T47D (cell line): ENCODE measurements around the gene PGA3.
"Not testable (repeated sequence)": the region's sequence is repeated elsewhere in the genome, so short reads cannot be mapped to it uniquely, and the experiment has no call there.

Experiments
- DNase-seq, 2 experiments: peaks; one replicate each; pipeline versions ENCODE4 v3.0.0 to v3.0.0-alpha.2; 2011 to 2012; ENCODE audit warnings: low read depth in 1 of 2, low spot score in 1 of 2
- in situ Hi-C: cut with HindIII; loops from 2 replicates; pipeline ENCODE4 v1.10.0; 2016; ENCODE audit warnings: low sequenced_read_pairs, low pct_unique_long_range_greater_than_20kb

PGA3 gene

GRCh38 chr11:61211327-61211952, 8.1 kb downstream of the PGA3 start:
- in situ Hi-C loops: not testable (repeated sequence)

DNA sequence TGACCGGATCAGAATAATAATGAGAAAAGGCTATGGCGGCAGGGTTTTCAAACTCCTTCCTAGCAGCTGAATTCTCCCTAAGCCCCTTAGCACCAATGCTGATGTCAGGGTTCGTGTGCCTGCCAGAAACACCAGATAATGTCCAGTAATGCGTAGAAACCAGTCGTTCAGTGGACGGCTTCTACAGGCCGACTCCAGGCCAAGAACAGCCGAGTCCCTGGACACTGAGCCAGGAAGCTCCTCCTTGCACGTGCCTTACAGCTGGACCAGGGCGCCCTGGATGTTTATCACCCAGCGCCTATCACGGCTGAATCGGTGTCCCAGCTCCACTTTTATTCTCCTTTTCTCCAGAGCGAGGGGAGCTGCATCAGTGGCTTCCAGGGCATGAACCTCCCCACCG, 8.9 kb downstream of the PGA3 start:
- in situ Hi-C loops, DNase-seq: not testable (repeated sequence)

More at GRCh38 chr11:61211327-61211952, 8.1 kb downstream of the PGA3 start:
- not testable (repeated sequence) for DNase-seq

DNA sequence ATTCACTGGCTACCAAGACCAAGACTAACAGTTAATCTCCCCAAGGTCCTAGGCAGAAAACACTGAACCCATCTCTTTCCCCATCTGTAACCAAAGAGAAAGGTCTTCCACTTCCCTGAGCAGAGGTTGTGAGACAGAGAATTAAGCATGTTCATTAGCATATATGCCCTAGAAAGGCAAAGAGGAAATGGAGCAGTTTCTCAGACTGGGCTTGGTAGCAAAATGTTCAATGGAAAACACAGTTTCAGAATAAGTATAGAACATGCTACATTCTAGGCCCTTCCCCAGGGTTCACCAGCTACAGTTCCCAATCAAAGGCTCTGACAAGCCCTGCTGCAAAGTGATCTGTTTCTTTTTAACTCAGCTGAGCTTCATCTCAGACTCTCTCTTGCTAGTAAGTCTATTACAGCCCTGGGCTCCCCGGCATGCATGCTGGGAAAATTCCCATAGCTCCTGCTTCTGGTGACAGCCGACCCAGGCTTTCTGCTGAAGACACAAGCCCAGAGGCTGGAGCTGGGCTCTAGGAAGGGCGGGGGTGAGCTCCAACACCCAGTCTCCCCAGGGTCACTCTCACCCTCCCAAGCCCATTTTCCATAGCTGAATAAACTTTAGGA, 10.5 kb downstream of the PGA3 start:
- DNase-seq, in situ Hi-C loops: not testable (repeated sequence)

GRCh38 chr11:61218306-61218705, 15.0 kb downstream of the PGA3 start:
- DNase-seq, in situ Hi-C loops: not testable (repeated sequence)

GRCh38 chr11:61219016-61219415, 15.7 kb downstream of the PGA3 start:
- in situ Hi-C loops, DNase-seq: not testable (repeated sequence)

GRCh38 chr11:61222047-61222446, 18.7 kb downstream of the PGA3 start, which contains the start of gene PGA4:
Gene PGA4 (plus strand): TSS chr11:61222347. CDS start chr11:61222401, 54 bp downstream.
- DNase-seq, in situ Hi-C loops: not testable (repeated sequence)

GRCh38 chr11:61222692-61223091, 19.4 kb downstream of the PGA3 start:
- in situ Hi-C loops: not testable (repeated sequence)

GRCh38 chr11:61226457-61227137, 23.3 kb downstream of the PGA3 start:
- in situ Hi-C loops, DNase-seq: not testable (repeated sequence)

More at GRCh38 chr11:61222692-61223091, 19.4 kb downstream of the PGA3 start:
- DNase-seq: not testable (repeated sequence)

- in situ Hi-C loops, DNase-seq: not testable (repeated sequence)
Measured at GRCh38 chr11:61229458-61229857, 26.1 kb downstream of the PGA3 start.

- DNase-seq, in situ Hi-C loops: not testable (repeated sequence)
Measured at GRCh38 chr11:61231033-61231432, 27.7 kb downstream of the PGA3 start.

DNA sequence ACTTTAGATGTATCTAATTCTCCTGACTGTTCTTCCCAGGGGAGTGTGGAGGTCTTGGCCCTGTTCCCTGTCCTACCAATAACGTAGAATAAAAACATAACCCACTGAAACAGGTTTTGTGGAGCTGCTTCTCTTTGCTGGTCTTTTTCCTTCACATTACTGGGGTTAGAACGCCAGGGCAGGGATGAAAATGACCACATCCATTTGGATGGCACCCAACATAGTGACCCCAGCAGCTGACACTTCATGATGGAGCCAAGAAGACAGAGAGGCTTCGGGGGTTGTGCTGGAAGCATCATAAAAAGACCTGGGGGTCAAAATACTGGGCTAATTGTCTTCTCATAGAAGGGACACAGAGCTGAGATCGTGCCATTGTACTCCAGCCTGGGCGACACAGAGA, 28.3 kb downstream of the PGA3 start:
- in situ Hi-C loops, DNase-seq: not testable (repeated sequence)

GRCh38 chr11:61232548-61233145, 29.3 kb downstream of the PGA3 start:
- DNase-seq, in situ Hi-C loops: not testable (repeated sequence)

DNA sequence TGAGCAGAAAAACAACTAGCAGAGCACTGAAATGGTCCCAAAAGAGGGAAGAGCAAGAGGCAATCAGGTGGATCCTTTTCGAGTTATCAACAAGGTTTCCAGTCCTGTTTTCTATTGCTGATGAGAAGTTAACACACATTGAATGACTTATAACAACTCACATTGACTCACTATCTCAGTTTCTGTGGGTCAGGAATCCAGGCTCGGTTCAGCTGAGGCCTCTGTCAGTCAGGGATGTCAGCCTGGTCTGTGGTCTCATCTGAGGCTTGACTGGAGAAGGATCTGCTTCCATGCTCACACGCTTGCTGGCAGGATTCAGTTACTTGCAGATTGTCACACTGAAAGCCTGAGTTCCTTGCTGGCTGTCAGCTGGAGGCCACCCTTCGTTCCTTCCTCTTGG, 33.8 kb downstream of the PGA3 start:
- in situ Hi-C loops: not testable (repeated sequence)

GRCh38 chr11:61240288-61240687, 37.0 kb downstream of the PGA3 start:
- in situ Hi-C loops, DNase-seq: not testable (repeated sequence)

More for the DNA sequence above, 33.8 kb downstream of the PGA3 start:
- DNase-seq: not testable (repeated sequence)

DNA sequence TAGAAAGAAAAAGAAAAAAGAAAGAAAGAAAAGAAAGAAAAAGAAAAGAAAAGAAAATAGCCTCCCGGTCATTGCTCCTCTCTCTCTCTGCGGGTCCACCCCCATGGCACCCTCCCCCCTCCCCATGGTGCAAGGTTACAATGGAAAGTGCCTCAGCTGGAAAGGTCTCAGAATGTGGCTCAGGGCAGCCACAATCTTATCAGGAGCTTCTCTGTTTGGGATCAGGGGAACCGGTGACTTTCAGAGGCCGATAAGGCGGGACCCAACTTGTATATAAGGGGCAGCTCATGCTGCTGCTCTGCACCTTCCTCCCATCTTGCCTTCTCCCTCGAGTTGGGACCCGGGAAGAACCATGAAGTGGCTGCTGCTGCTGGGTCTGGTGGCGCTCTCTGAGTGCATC, 37.6 kb downstream of the PGA3 start, which contains the start of gene PGA5:
Gene PGA5 (plus strand): TSS at position 301 of the 400 bp plus-strand sequence. CDS start 52 bp downstream, at position 353.
- in situ Hi-C loops: not testable (repeated sequence)

GRCh38 chr11:61241526-61241925, 38.2 kb downstream of the PGA3 start:
- in situ Hi-C loops, DNase-seq: not testable (repeated sequence)

More for the DNA sequence above, 37.6 kb downstream of the PGA3 start, which contains the start of gene PGA5:
- DNase-seq: not testable (repeated sequence)

GRCh38 chr11:61245284-61245964, 42.1 kb downstream of the PGA3 start:
- DNase-seq, in situ Hi-C loops: not testable (repeated sequence)
